Suprapubic skin (tissue), 4 donors: ENCODE results near the gene NT5E. TPM values are rescaled to one million over a fixed set of nuclear protein-coding genes. Genes with fewer than 3 reads are reported as not detected.

Experiments
- DNase-seq, 2 donors: peaks; one replicate each; pipeline ENCODE4 v3.0.0-alpha.2; 2019; ENCODE audit warnings: low spot score in 2 of 2
- H3K27ac ChIP-seq: fragments of 200-600 bp; sonication (generic); one replicate; pipeline ENCODE4 v1.5.1; 2019
- H3K27me3 ChIP-seq: fragments of 200-600 bp; sonication (generic); one replicate; pipeline ENCODE4 v1.5.1; 2019
- H3K36me3 ChIP-seq: fragments of 200-600 bp; sonication (generic); one replicate; pipeline ENCODE4 v1.5.1; 2019
- H3K4me1 ChIP-seq: fragments of 200-600 bp; sonication (generic); one replicate; pipeline ENCODE4 v1.5.1; 2019
- H3K4me3 ChIP-seq: fragments of 200-600 bp; sonication (generic); one replicate; pipeline ENCODE4 v1.5.1; 2019; ENCODE audit warnings: mild to moderate bottlenecking
- H3K9me3 ChIP-seq: fragments of 200-600 bp; sonication (generic); one replicate; pipeline ENCODE4 v1.5.1; 2019
- EP300 ChIP-seq: sonication (generic); formaldehyde crosslinking; IDR thresholded peaks from one replicate; pipeline ENCODE4 v1.6.1; 2017; ENCODE audit warnings: antibody characterized with exemption
- POLR2A ChIP-seq, 2 donors: fragments of 450-650 bp; IDR thresholded peaks; one replicate each; pipeline ENCODE4 v1.6.1; 2017; ENCODE audit warnings: antibody characterized with exemption in 2 of 2, mild to moderate bottlenecking in 2 of 2, moderate library complexity in 2 of 2
- POLR2AphosphoS5 ChIP-seq, 3 donors: sonication (generic); formaldehyde crosslinking; IDR thresholded peaks; one replicate each; pipeline ENCODE4 v1.6.1; 2017; ENCODE audit warnings: antibody characterized with exemption in 3 of 3
- WGBS: methylation state at CpG from one replicate; pipeline ENCODE4 v1.1.5; 2018; 5-methylcytosine and 5-hydroxymethylcytosine counted together
- total RNA-seq, 4 donors: library from RNA; depleted of rRNA; stranded (reverse); fragments of >200 nt; gene quantifications; one replicate each; pipeline ENCODE4 v1.1.0, GENCODE V29; 2016
- TF ChIP-seq, protein P1 (sequence below), 2 donors: fragments of 200-600 bp in 1 of 2; fragments of 450-650 bp in 1 of 2; sonication (generic) in 1 of 2; IDR thresholded peaks; one replicate each; pipeline ENCODE4 v1.5.1; 2016 to 2019; ENCODE audit warnings: antibody characterized with exemption in 2 of 2, mild to moderate bottlenecking in 1 of 2, moderate library complexity in 1 of 2

NT5E gene
- total RNA-seq, 4 donors from 2014 or later, result 1.1 to 8.7 (median 5.7) TPM

DNA sequence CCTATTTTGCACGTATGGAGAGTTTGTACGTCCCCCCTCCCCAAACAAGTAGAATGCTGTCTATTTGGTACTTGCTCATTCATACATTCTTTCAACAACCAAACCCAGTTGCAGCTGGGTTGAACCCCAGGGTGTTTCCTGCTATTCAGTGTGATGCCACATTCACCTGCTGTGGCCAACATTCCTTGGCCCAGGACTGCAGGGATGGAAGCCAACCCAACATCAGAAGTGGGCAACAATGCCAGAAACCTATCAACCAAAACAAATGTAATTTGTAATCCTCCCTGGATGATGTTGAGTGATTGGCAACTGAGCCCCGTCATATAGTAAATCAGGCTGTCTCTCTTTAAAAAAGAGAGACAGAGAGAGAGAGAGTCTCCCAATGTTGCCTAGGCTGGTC is 8.9 kb downstream of the NT5E start:
- Histone ChIP-seq H3K36me3 (no peaks in the 10 kb centered on the region), H3K27ac (peak overlapping the region; percentile 17), H3K27me3 (no peaks in the 10 kb centered on the region), H3K9me3 (no peaks in the 10 kb centered on the region), H3K4me3 (no peak overlapping the region), H3K4me1 (peaks cover 24% of the 10 kb centered on the region)
- WGBS, result 25% methylated on average over 3 of the region's 3 CpGs
- no peak for TF ChIP-seq POLR2AphosphoS5 (IDR thresholded peaks at IDR 0.05)
- TF ChIP-seq, protein P1, sequence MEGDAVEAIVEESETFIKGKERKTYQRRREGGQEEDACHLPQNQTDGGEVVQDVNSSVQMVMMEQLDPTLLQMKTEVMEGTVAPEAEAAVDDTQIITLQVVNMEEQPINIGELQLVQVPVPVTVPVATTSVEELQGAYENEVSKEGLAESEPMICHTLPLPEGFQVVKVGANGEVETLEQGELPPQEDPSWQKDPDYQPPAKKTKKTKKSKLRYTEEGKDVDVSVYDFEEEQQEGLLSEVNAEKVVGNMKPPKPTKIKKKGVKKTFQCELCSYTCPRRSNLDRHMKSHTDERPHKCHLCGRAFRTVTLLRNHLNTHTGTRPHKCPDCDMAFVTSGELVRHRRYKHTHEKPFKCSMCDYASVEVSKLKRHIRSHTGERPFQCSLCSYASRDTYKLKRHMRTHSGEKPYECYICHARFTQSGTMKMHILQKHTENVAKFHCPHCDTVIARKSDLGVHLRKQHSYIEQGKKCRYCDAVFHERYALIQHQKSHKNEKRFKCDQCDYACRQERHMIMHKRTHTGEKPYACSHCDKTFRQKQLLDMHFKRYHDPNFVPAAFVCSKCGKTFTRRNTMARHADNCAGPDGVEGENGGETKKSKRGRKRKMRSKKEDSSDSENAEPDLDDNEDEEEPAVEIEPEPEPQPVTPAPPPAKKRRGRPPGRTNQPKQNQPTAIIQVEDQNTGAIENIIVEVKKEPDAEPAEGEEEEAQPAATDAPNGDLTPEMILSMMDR (IDR thresholded peaks at IDR 0.05), result no peak
- no peak for TF ChIP-seq EP300
- no peak for TF ChIP-seq POLR2A (IDR thresholded peaks at IDR 0.05)
- no peak for DNase-seq

- Histone ChIP-seq H3K27me3 (no peaks in the 10 kb centered on the region), H3K4me3 (no peak overlapping the region), H3K36me3 (no peaks in the 10 kb centered on the region), H3K9me3 (no peaks in the 10 kb centered on the region), H3K27ac (peak overlapping the region; percentile 17), H3K4me1 (peaks cover 28% of the 10 kb centered on the region)
- DNase-seq, result no peak
- TF ChIP-seq POLR2A (IDR thresholded peaks at IDR 0.05), result no peak
- no peak for TF ChIP-seq EP300
- TF ChIP-seq, protein P1 (IDR thresholded peaks at IDR 0.05), result no peak
- TF ChIP-seq POLR2AphosphoS5 (IDR thresholded peaks at IDR 0.05), result no peak
- WGBS, result 23% methylated on average over 4 of the region's 4 CpGs
These were observed 9.5 kb downstream of the NT5E start for GRCh38 chr6:85459224-85459901.

- no peaks in the 10 kb centered on the region for H3K36me3 ChIP-seq
- peak overlapping the region; percentile 21 for H3K27ac ChIP-seq
- H3K4me1 ChIP-seq, result peaks cover 37% of the 10 kb centered on the region
- TF ChIP-seq, protein P1 (IDR thresholded peaks at IDR 0.05), result no peak
- TF ChIP-seq POLR2AphosphoS5 (IDR thresholded peaks at IDR 0.05) (no peak), POLR2A (IDR thresholded peaks at IDR 0.05) (no peak), EP300 (no peak)
- 65% methylated on average over 4 of the region's 4 CpGs for WGBS
- no peak overlapping the region for H3K4me3 ChIP-seq
- no peaks in the 10 kb centered on the region for H3K27me3 ChIP-seq
- no peak for DNase-seq
- no peaks in the 10 kb centered on the region for H3K9me3 ChIP-seq
These were observed 10.5 kb downstream of the NT5E start for GRCh38 chr6:85460154-85460920.

DNA sequence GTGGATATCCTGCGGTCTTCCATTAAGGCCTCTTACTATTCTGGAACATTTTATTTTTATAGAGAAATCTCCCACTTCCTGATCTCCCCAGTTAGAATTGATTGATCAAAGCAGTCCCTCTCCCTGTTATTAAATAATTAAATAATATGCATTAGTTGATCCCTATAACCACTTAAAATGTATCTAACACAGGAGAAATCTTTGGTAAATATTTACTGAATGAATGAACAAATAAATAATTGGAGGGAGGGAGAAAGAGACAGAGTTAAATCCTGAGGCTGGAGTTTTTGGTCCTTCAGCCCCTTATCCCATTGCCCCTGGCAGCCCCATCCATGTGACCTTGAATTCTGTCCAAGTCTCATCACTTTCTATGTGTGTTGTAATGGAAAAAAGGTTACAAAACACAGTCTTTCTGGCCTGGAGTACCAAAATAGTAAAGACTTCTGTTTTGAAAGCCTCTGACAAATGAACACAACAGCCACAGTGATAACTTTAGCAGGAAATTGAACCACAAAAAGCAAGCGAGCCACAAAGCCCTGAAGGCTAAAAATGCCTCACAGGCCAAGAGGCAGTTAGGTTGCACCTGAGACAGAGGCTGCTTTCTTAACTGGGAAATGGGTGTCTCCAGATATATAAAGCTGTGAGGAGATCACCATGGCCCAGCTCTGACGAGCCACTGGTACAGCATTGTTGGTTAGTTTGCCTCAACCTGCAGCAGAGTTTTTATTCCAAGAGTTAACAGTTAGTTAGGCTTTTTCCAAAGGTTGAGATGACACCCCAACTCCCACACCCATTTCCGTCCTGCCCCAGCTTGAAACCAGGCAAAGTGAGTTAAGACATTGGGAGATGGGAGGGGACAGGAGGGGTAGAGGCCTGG is 11.3 kb downstream of the NT5E start:
- no peak overlapping the region for H3K4me3 ChIP-seq
- H3K27ac ChIP-seq, result peak overlapping the region; percentile 54
- no peak for DNase-seq
- TF ChIP-seq POLR2AphosphoS5 (IDR thresholded peaks at IDR 0.05), result no peak
- TF ChIP-seq EP300, result no peak
- no peak for TF ChIP-seq POLR2A (IDR thresholded peaks at IDR 0.05)
- TF ChIP-seq, protein P1 (IDR thresholded peaks at IDR 0.05), result no peak
- H3K9me3 ChIP-seq, result no peaks in the 10 kb centered on the region
- peaks cover 37% of the 10 kb centered on the region for H3K4me1 ChIP-seq
- no peaks in the 10 kb centered on the region for H3K36me3 ChIP-seq
- 42% methylated on average over 4 of the region's 4 CpGs for WGBS
- no peaks in the 10 kb centered on the region for H3K27me3 ChIP-seq
